H9 (cell line): ENCODE results near the gene APOOL. TPM values are rescaled to one million over a fixed set of nuclear protein-coding genes. Genes with fewer than 3 reads are reported as not detected.

Experiments
- DNase-seq: peaks from one replicate; pipeline ENCODE4 v3.0.0-alpha.2; 2017
- H2AFZ ChIP-seq: one replicate; pipeline ENCODE4 v1.6.1; 2013; ENCODE audit warnings: mild to moderate bottlenecking, low read length, control low read depth, moderate library complexity
- H2AK5ac ChIP-seq: 2 replicates; pipeline ENCODE4 v1.6.1; 2013; ENCODE audit warnings: low read length, control low read depth, mixed read lengths; ENCODE audit not compliant: insufficient read length
- H2BK120ac ChIP-seq: one replicate; pipeline ENCODE4 v1.6.1; 2013; ENCODE audit warnings: low read depth, mild to moderate bottlenecking, low read length, control low read depth, inconsistent platforms; ENCODE audit not compliant: poor library complexity, severe bottlenecking
- H2BK12ac ChIP-seq: 2 replicates; pipeline ENCODE4 v1.6.1; 2013; ENCODE audit warnings: low read length, control low read depth, mixed read lengths, low read depth; ENCODE audit not compliant: insufficient read length
- H2BK15ac ChIP-seq: 2 replicates; pipeline ENCODE4 v1.6.1; 2013; ENCODE audit warnings: low read depth, low read length, control low read depth
- H2BK20ac ChIP-seq: one replicate; pipeline ENCODE4 v1.6.1; 2013; ENCODE audit warnings: low read depth, mild to moderate bottlenecking, low read length, control low read depth, inconsistent platforms; ENCODE audit not compliant: poor library complexity, severe bottlenecking
- H2BK5ac ChIP-seq: 2 replicates; pipeline ENCODE4 v1.6.1; 2013; ENCODE audit warnings: low read length, control low read depth, mixed read lengths; ENCODE audit not compliant: insufficient read length
- H3K14ac ChIP-seq: 2 replicates; pipeline ENCODE4 v1.6.1; 2013; ENCODE audit warnings: low read length, control low read depth; ENCODE audit not compliant: insufficient read depth
- H3K18ac ChIP-seq: 2 replicates; pipeline ENCODE4 v1.6.1; 2013; ENCODE audit warnings: low read depth, mild to moderate bottlenecking, mixed read lengths, low read length, control low read depth; ENCODE audit not compliant: insufficient read length
- H3K23ac ChIP-seq: 2 replicates; pipeline ENCODE4 v1.6.1; 2013; ENCODE audit warnings: low read length, control low read depth, mixed read lengths, low read depth; ENCODE audit not compliant: insufficient read length
- H3K23me2 ChIP-seq: 2 replicates; pipeline ENCODE4 v1.6.1; 2013; ENCODE audit warnings: low read depth, mild to moderate bottlenecking, mixed read lengths, low read length, control low read depth; ENCODE audit not compliant: insufficient read length, poor library complexity, severe bottlenecking
- H3K27ac ChIP-seq: 2 replicates; pipeline ENCODE4 v1.5.1; 2013; ENCODE audit warnings: low read length, control low read depth, mixed read lengths, low read depth; ENCODE audit not compliant: insufficient read length
- H3K27me3 ChIP-seq: 2 replicates; pipeline ENCODE4 v1.6.1; 2013; ENCODE audit warnings: low read length, control low read depth, inconsistent platforms; ENCODE audit not compliant: insufficient read depth
- H3K4ac ChIP-seq: 2 replicates; pipeline ENCODE4 v1.6.1; 2013; ENCODE audit warnings: low read depth, mild to moderate bottlenecking, control low read depth, inconsistent platforms, low read length, moderate library complexity
- H3K4me1 ChIP-seq: 2 replicates; pipeline ENCODE4 v1.6.1; 2013; ENCODE audit warnings: low read length, control low read depth, inconsistent platforms; ENCODE audit not compliant: insufficient read depth
- H3K4me2 ChIP-seq: 2 replicates; pipeline ENCODE4 v1.6.1; 2013; ENCODE audit warnings: low read length, control low read depth, mixed read lengths; ENCODE audit not compliant: insufficient read length, insufficient read depth
- H3K56ac ChIP-seq: 2 replicates; pipeline ENCODE4 v1.6.1; 2013; ENCODE audit warnings: low read depth, mild to moderate bottlenecking, mixed read lengths, low read length, control low read depth; ENCODE audit not compliant: insufficient read length
- H3K79me1 ChIP-seq: 2 replicates; pipeline ENCODE4 v1.6.1; 2013; ENCODE audit warnings: low read depth, mild to moderate bottlenecking, moderate library complexity, low read length, control low read depth, inconsistent platforms; ENCODE audit not compliant: insufficient read depth, poor library complexity, severe bottlenecking
- H3K79me2 ChIP-seq: 2 replicates; pipeline ENCODE4 v1.6.1; 2013; ENCODE audit warnings: low read length, control low read depth, inconsistent platforms; ENCODE audit not compliant: insufficient read depth
- H3K9ac ChIP-seq: 2 replicates; pipeline ENCODE4 v1.6.1; 2013; ENCODE audit warnings: low read length, control low read depth, mixed read lengths; ENCODE audit not compliant: insufficient read length; ENCODE audit errors: extremely low read depth
- H3K9me3 ChIP-seq: one replicate; pipeline ENCODE4 v1.6.1; 2013; ENCODE audit warnings: low read depth, low read length, inconsistent platforms; ENCODE audit not compliant: control insufficient read depth
- H3T11ph ChIP-seq: one replicate; pipeline ENCODE4 v1.6.1; 2013; ENCODE audit warnings: mild to moderate bottlenecking, low read length, control low read depth, inconsistent platforms
- H4K20me1 ChIP-seq: one replicate; pipeline ENCODE4 v1.6.1; 2013; ENCODE audit not compliant: control insufficient read depth, insufficient read length, insufficient read depth
- H4K5ac ChIP-seq: 2 replicates; pipeline ENCODE4 v1.6.1; 2013; ENCODE audit warnings: low read depth, mild to moderate bottlenecking, mixed read lengths, low read length, control low read depth; ENCODE audit not compliant: insufficient read length
- H4K8ac ChIP-seq: replicated peaks from 2 replicates; pipeline ENCODE4 v1.6.1; 2013; ENCODE audit warnings: low read length, control low read depth, mixed read lengths, low read depth; ENCODE audit not compliant: insufficient read length
- H4K91ac ChIP-seq: 2 replicates; pipeline ENCODE4 v1.6.1; 2013; ENCODE audit warnings: low read depth, mild to moderate bottlenecking, moderate library complexity, mixed read lengths, low read length, control low read depth; ENCODE audit not compliant: insufficient read length
- H3K27ac Mint-ChIP-seq, 3 experiments: 2 replicates in 2 of 3; 3 replicates in 1 of 3; pipeline ENCODE4 v1.8.0; 2020 to 2021; ENCODE audit warnings: mixed read lengths in 3 of 3, mild to moderate bottlenecking in 1 of 3, moderate library complexity in 1 of 3
- H3K27me3 Mint-ChIP-seq: 2 replicates; pipeline ENCODE4 v1.8.0; 2021; ENCODE audit warnings: low read depth, mild to moderate bottlenecking, moderate library complexity, mixed read lengths
- H3K36me3 Mint-ChIP-seq, 3 experiments: 2 replicates in 2 of 3; 3 replicates in 1 of 3; pipeline ENCODE4 v1.8.0; 2020 to 2021; ENCODE audit warnings: low read depth in 3 of 3, mixed read lengths in 3 of 3; ENCODE audit not compliant: insufficient read depth in 1 of 3
- H3K4me1 Mint-ChIP-seq, 2 experiments: 2 replicates each; pipeline ENCODE4 v1.8.0; 2020; ENCODE audit warnings: mixed read lengths in 2 of 2
- H3K4me3 Mint-ChIP-seq, 2 experiments: 2 replicates in 1 of 2; 3 replicates in 1 of 2; pipeline ENCODE4 v1.8.0; 2020 to 2021; ENCODE audit warnings: mild to moderate bottlenecking in 2 of 2, mixed read lengths in 2 of 2, moderate library complexity in 1 of 2
- H3K9me3 Mint-ChIP-seq, 2 experiments: 2 replicates in 1 of 2; 3 replicates in 1 of 2; pipeline ENCODE4 v1.8.0; 2020; ENCODE audit warnings: mild to moderate bottlenecking in 2 of 2, mixed read lengths in 2 of 2, moderate library complexity in 1 of 2
- WGBS: extraction: QIAGEN DNeasy Blood & Tissue Kit; methylation state at CpG from one replicate; pipeline ENCODE4 v1.1.7; 2013; ENCODE audit warnings: missing lambda C conversion rate, low lambda C conversion rate, mixed read lengths; ENCODE audit not compliant: insufficient read length; ENCODE audit errors: extremely low coverage; 5-methylcytosine and 5-hydroxymethylcytosine counted together
- total RNA-seq: library from RNA; stranded (reverse); gene quantifications from 2 replicates; pipeline ENCODE4 v1.2.1, GENCODE V29; 2021
- TF ChIP-seq, protein P1 (sequence below): fragments of 200-600 bp; sonication (generic); conservative IDR thresholded peaks from 3 replicates; pipeline ENCODE4 v1.8.0; 2021; ENCODE audit warnings: antibody characterized with exemption, mild to moderate bottlenecking

Gene APOOL
- total RNA-seq, 1 experiment from 2014 or later = 8.0 TPM

DNA sequence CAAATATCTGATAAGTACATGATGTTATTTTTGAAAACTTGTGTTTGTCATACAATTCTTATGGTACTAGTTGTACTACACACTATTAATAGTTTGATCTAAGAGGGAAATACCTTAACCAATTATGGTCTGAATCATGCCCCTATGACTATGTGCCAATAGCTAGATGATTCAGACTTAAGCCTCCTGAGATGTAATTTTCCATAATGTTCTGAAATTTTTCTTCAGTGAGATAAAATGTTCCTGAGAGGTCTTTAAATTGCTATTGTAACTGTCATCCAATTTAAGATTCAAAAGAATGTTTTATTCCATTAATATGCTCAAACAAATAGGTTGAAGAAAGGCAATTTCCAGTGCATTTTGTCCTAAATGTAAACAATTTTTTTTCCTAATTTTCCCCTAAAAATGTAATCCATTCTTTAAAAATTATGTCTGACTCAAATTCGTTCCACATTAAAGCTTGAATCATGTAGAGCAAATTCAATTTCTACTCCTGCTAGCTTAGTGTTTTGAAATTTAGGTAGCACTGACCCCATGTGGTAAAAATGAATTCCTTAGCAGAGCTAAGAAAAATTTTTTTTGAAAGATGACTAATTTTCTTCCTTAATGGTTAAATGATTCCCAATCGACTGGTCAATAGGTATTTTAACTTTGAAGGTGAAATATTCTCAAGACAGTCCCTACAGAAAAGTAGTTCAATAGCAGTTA, 49.1 kb downstream of the APOOL start:
- Histone ChIP-seq H3K14ac (no peak overlapping the region), H3K23ac (no peak overlapping the region), H3K4me1 (no peaks in the 10 kb centered on the region), H3K27me3 (no peaks in the 10 kb centered on the region), H2BK20ac (no peak overlapping the region), H3K56ac (no peak overlapping the region), H2BK15ac (no peak overlapping the region), H2AFZ (no peak overlapping the region), H3K4ac (no peak overlapping the region), H3K79me1 (no peaks in the 10 kb centered on the region), H2AK5ac (no peak overlapping the region), H3K23me2 (no peaks in the 10 kb centered on the region), H3K9me3 (peaks cover 4% of the 10 kb centered on the region), H2BK120ac (no peak overlapping the region), H3K4me2 (no peak overlapping the region), H3K9ac (no peak overlapping the region), H3T11ph (no peak overlapping the region), H2BK5ac (no peak overlapping the region), H4K20me1 (no peaks in the 10 kb centered on the region), H3K18ac (no peak overlapping the region), H4K8ac (no peak overlapping the region), H3K79me2 (no peaks in the 10 kb centered on the region), H4K91ac (no peak overlapping the region), H2BK12ac (no peak overlapping the region), H3K27ac (no peak overlapping the region), H4K5ac (no peak overlapping the region)
- no peak overlapping the region for H3K4me3 Mint-ChIP-seq
- no peaks in the 10 kb centered on the region for H3K4me1 Mint-ChIP-seq
- H3K9me3 Mint-ChIP-seq = peaks cover 22 to 23% of the 10 kb centered on the region in 2 experiments
- TF ChIP-seq, protein P1, sequence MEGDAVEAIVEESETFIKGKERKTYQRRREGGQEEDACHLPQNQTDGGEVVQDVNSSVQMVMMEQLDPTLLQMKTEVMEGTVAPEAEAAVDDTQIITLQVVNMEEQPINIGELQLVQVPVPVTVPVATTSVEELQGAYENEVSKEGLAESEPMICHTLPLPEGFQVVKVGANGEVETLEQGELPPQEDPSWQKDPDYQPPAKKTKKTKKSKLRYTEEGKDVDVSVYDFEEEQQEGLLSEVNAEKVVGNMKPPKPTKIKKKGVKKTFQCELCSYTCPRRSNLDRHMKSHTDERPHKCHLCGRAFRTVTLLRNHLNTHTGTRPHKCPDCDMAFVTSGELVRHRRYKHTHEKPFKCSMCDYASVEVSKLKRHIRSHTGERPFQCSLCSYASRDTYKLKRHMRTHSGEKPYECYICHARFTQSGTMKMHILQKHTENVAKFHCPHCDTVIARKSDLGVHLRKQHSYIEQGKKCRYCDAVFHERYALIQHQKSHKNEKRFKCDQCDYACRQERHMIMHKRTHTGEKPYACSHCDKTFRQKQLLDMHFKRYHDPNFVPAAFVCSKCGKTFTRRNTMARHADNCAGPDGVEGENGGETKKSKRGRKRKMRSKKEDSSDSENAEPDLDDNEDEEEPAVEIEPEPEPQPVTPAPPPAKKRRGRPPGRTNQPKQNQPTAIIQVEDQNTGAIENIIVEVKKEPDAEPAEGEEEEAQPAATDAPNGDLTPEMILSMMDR = peak; percentile 28; the same call in 2 of the 3 replicates
- H3K27ac Mint-ChIP-seq = no peak overlapping the region
- H3K27me3 Mint-ChIP-seq = no peaks in the 10 kb centered on the region
- WGBS = no CpG with 5 or more reads among the region's 2 CpGs
- peaks cover 0 to 4% (median 4%) of the 10 kb centered on the region in 3 experiments; a peak in 5 of 7 replicates for H3K36me3 Mint-ChIP-seq
- no peak for DNase-seq
